AG04450 (cell line): ENCODE results near the gene PACSIN1. TPM values are rescaled to one million over a fixed set of nuclear protein-coding genes. Genes with fewer than 3 reads are reported as not detected.

Experiments used
- CTCF ChIA-PET: fragments of 300-600, 350-600 bp; formaldehyde crosslinking; extraction: SDS; loops from one replicate; lab custom pipeline; 2022; ENCODE audit warnings: antibody characterized with exemption, inconsistent platforms; lab: Charles Lee
- POLR2A ChIA-PET: fragments of 350-600 bp; formaldehyde crosslinking; extraction: SDS; loops from one replicate; lab custom pipeline; 2021; ENCODE audit warnings: antibody characterized with exemption, inconsistent platforms; lab: Yijun Ruan, JAX
- DNase-seq: peaks from one replicate; pipeline ENCODE4 v3.0.0-alpha.2; 2011; ENCODE audit warnings: low read depth, low spot score
- H3K27ac ChIP-seq: one replicate; pipeline ENCODE4 v1.5.1; 2012; ENCODE audit warnings: low read depth, low read length, control low read depth
- H3K27me3 ChIP-seq: one replicate; pipeline ENCODE4 v1.6.0; 2012; ENCODE audit warnings: low read length; ENCODE audit not compliant: control insufficient read depth, insufficient read depth
- H3K4me3 ChIP-seq: 2 replicates; pipeline ENCODE4 v1.5.1; 2011; ENCODE audit warnings: mild to moderate bottlenecking, low read depth, low read length, control low read depth
- H3K9me3 ChIP-seq: 2 replicates; pipeline ENCODE4 v1.5.1; 2012; ENCODE audit warnings: low read length; ENCODE audit not compliant: control insufficient read depth, insufficient read depth
- polyA plus RNA-seq: library from polyadenylated mRNA; depleted of rRNA; stranded (reverse); fragments of >200 nt; gene quantifications from 2 replicates; pipeline ENCODE4 v1.2.3, GENCODE V29; 2011
- TF ChIP-seq, protein P1 (sequence below): IDR thresholded peaks from 2 replicates; pipeline ENCODE4 v1.5.1; 2011; ENCODE audit warnings: low read depth, low read length, control low read depth, inconsistent platforms

The PACSIN1 gene
- polyA plus RNA-seq, 1 experiment = not detected

DNA sequence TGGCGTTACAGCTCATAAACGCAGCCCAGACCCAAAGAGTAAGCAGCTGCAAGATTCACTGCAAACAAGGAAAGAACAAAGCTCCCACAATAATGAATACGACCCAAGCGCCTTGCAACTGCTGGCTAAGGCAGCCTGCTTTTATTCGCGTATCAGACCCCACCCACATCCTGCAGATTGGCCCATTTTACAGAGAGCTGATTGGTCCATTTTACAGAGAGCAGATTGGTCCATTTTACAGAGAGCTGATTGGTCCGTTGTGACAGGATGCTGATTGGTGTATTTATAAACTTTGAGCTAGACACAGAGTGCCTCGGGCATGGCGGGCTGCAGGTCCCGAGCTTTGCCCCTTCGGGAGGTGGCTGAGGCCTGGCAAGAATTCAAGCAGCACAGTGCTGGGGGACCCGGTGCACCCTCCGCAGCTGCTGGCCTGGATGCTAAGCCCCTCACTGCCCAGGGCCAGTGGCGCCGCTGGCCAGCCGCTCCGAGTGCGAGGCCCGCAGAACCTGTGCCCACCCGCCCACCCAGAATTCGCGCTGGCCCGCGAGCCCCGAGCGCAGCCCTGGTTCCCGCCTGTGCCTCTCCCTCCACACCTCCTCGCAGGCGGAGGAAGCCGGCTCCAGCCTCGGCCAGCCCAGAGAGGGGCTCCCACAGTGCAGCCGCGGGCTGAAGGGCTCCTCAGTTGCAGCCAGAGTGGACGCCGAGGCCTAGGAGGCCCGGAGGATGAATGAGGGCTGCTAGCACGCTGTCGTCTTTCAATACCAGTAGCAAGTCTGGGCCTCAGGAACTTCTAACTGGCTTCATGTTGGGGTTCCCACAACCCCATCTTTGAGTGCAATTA lies 28.9 kb upstream of the PACSIN1 start:
- TF ChIP-seq, protein P1, sequence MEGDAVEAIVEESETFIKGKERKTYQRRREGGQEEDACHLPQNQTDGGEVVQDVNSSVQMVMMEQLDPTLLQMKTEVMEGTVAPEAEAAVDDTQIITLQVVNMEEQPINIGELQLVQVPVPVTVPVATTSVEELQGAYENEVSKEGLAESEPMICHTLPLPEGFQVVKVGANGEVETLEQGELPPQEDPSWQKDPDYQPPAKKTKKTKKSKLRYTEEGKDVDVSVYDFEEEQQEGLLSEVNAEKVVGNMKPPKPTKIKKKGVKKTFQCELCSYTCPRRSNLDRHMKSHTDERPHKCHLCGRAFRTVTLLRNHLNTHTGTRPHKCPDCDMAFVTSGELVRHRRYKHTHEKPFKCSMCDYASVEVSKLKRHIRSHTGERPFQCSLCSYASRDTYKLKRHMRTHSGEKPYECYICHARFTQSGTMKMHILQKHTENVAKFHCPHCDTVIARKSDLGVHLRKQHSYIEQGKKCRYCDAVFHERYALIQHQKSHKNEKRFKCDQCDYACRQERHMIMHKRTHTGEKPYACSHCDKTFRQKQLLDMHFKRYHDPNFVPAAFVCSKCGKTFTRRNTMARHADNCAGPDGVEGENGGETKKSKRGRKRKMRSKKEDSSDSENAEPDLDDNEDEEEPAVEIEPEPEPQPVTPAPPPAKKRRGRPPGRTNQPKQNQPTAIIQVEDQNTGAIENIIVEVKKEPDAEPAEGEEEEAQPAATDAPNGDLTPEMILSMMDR = no peak
- POLR2A ChIA-PET = no interaction called here

DNA sequence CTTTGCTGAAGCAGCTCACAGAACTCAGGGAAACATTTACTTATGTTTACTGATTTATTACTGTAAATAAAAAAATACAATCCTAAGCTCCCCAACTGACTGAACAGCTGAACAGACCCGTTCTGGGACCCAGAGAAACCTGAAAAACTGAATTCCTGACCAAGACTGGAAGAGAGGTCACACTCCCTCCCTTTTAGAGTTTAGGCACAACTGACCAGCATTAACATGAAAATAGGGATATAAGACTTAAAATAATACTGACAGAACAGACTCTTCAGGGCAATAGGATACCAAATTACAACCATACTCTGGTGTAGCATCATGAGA lies 28.3 kb upstream of the PACSIN1 start:
- DNase-seq = no peak
- H3K27ac ChIP-seq = no peak overlapping the region
- TF ChIP-seq, protein P1 = no peak
- ChIA-PET CTCF (no interaction called here), POLR2A (no interaction called here)
- H3K4me3 ChIP-seq = no peak overlapping the region
- peaks cover 10% of the 10 kb centered on the region for H3K9me3 ChIP-seq
- H3K27me3 ChIP-seq = no peaks in the 10 kb centered on the region

More for the DNA sequence above, 28.9 kb upstream of the PACSIN1 start:
- H3K4me3 ChIP-seq = no peak overlapping the region
- H3K27ac ChIP-seq = no peak overlapping the region
- no peak for DNase-seq
- H3K9me3 ChIP-seq = peaks cover 10% of the 10 kb centered on the region
- H3K27me3 ChIP-seq = no peaks in the 10 kb centered on the region
- CTCF ChIA-PET = no interaction called here

DNA sequence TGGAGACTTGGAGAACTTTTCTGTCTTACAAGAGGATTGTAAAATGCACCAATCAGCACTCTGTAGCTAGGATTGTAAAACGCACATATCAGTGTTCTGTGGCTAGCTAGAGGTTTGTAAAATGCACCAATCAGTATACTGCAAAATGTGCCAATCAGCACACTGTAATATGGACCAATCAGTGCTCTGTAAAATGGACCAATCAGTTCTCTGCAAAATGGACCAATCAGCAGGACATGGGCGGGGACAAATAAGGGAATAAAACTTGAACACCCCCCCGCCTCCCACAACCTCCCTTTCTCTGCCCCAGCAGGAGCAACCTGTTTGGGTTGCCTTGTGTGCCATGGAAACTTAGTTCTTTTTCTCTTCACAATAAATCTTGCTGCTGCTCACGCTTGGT lies 27.2 kb upstream of the PACSIN1 start:
- H3K27ac ChIP-seq = no peak overlapping the region
- peaks cover 10% of the 10 kb centered on the region for H3K9me3 ChIP-seq
- no peak overlapping the region for H3K4me3 ChIP-seq
- no peak for DNase-seq
- TF ChIP-seq, protein P1 = no peak
- POLR2A ChIA-PET = no interaction called here
- CTCF ChIA-PET = interaction anchor here (1.5 kb wide), 1 partner anchor 189 kb away, joined by 4 read pairs; no protein-coding TSS in a partner anchor
- no peaks in the 10 kb centered on the region for H3K27me3 ChIP-seq

DNA sequence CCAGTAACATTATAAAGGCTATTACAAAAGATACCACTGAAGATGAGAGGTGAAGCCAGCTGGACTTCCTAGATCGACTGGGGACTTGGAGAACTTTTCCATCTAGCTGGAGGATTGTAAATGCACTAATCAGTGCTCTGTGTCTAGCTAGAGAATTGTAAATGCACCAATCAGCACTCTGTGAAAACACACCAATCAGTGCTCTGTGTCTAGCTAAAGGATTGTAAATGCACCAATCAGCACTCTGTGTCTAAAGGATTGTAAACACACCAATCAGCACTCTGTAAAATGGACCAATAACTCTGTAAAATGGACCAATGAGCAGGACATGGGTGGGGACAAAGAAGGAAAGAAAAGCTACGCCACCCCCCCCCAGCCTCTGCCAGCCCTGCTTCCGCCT lies 26.4 kb upstream of the PACSIN1 start:
- TF ChIP-seq, protein P1 = no peak
- CTCF ChIA-PET = interaction anchor here (1.5 kb wide), 1 partner anchor 190 kb away, joined by 4 read pairs; no protein-coding TSS in a partner anchor
- no peak for DNase-seq

DNA sequence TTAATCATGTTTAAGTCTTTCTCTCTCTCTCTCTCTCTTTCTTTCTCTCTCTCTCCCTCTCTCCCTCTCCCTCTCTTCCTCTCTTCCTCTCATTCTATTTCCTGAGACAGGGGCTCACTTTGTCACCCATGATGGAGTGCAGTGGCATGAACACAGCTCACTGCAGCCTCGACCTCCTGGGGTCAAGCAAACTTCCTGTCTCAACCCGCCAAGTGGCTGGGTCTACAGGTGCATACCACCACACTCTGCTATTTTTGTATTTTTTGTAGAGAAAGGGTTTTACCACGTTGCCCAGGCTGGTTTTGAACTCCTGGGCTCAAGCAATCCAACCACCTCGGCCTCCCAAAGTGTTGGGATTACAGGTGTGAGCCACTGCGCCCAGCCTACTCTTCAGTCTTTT lies 24.4 kb upstream of the PACSIN1 start:
- ChIA-PET CTCF (interaction anchor here (0.6 kb wide), 1 partner anchor 17 kb away, joined by 3 read pairs; no protein-coding TSS in a partner anchor), POLR2A (interaction anchor here (0.6 kb wide), 1 partner anchor 137 kb away, joined by 3 read pairs; no protein-coding TSS in a partner anchor)
- TF ChIP-seq, protein P1 = no peak

More for the DNA sequence above, 26.4 kb upstream of the PACSIN1 start:
- no peak overlapping the region for H3K4me3 ChIP-seq
- no peaks in the 10 kb centered on the region for H3K27me3 ChIP-seq
- no peak overlapping the region for H3K27ac ChIP-seq
- POLR2A ChIA-PET = no interaction called here
- peaks cover 10% of the 10 kb centered on the region for H3K9me3 ChIP-seq

More for the DNA sequence above, 24.4 kb upstream of the PACSIN1 start:
- peaks cover 5% of the 10 kb centered on the region for H3K27me3 ChIP-seq
- H3K27ac ChIP-seq = no peak overlapping the region
- no peak for DNase-seq
- peaks cover 10% of the 10 kb centered on the region for H3K9me3 ChIP-seq
- no peak overlapping the region for H3K4me3 ChIP-seq
